Neural progenitor cell (in vitro differentiated cells): ENCODE results near the gene TPSB2.

Experiments used
- CTCF ChIP-seq: fragments of 200-600 bp; sonication (generic); IDR thresholded peaks from 2 replicates; pipeline ENCODE4 v1.5.1; 2017; ENCODE audit warnings: antibody characterized with exemption, mild to moderate bottlenecking
- EZH2 ChIP-seq: fragments of 200-600 bp; sonication (generic); IDR thresholded peaks from 2 replicates; pipeline ENCODE4 v1.6.1; 2017; ENCODE audit warnings: antibody characterized with exemption, mild to moderate bottlenecking, moderate library complexity

GRCh38 chr16:1209081-1209480, 20.9 kb downstream of the TPSB2 start:
- TF ChIP-seq EZH2 (no peak), CTCF (no peak)
